ENCODE results near the gene PVR.

PVR gene

DNA sequence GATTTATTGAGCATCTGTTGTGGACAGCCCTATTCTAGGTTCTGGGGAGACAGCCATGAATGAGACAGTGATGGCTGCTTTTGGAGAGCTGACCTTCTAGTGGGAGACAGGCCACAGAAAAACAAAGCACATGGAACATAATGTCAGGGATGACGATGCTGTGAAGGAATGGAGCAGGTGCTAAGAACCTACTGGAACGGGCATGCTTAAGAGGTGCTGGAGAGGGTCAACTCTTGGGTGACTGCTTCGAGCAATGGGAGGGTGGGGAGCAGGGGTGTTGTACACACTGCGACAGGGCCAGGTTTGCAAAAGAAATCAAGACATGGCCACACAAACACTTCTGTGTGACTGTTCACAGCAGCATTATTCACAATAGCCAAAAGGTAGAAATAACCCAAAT lies 43.2 kb downstream of the PVR start:
- Histone ChIP-seq H3K79me2 (ENCODE audit: insufficient read depth, low read length) (no peaks in the 10 kb centered on the region), H3K4me1 (ENCODE audit: insufficient read depth, low read length) (no peaks in the 10 kb centered on the region), H3K9me3 (ENCODE audit: insufficient read depth, low read length, severe bottlenecking) (no peaks in the 10 kb centered on the region), H4K20me1 (ENCODE audit: insufficient read depth, low read length) (no peaks in the 10 kb centered on the region), H3K36me3 (ENCODE audit: insufficient read depth, low read length) (no peaks in the 10 kb centered on the region), H3K27me3 (ENCODE audit: insufficient read depth, low read length, poor library complexity) (no peaks in the 10 kb centered on the region), H3K4me3 (ENCODE audit: low read depth in 1 of 2, low read length in 2 of 2) (no peak overlapping the region), H3K4me2 (ENCODE audit: insufficient read depth, low read length) (no peak overlapping the region), H2AFZ (ENCODE audit: low read depth, low read length) (no peak overlapping the region), H3K9ac (ENCODE audit: low read depth, low read length) (no peak overlapping the region), H3K27ac (ENCODE audit: low read length) (no peak overlapping the region)
- ATAC-seq (ENCODE audit: insufficient read depth, low read depth) = no peak
- no peak for DNase-seq
- TF ChIP-seq, protein P1, sequence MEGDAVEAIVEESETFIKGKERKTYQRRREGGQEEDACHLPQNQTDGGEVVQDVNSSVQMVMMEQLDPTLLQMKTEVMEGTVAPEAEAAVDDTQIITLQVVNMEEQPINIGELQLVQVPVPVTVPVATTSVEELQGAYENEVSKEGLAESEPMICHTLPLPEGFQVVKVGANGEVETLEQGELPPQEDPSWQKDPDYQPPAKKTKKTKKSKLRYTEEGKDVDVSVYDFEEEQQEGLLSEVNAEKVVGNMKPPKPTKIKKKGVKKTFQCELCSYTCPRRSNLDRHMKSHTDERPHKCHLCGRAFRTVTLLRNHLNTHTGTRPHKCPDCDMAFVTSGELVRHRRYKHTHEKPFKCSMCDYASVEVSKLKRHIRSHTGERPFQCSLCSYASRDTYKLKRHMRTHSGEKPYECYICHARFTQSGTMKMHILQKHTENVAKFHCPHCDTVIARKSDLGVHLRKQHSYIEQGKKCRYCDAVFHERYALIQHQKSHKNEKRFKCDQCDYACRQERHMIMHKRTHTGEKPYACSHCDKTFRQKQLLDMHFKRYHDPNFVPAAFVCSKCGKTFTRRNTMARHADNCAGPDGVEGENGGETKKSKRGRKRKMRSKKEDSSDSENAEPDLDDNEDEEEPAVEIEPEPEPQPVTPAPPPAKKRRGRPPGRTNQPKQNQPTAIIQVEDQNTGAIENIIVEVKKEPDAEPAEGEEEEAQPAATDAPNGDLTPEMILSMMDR (IDR thresholded peaks at IDR 0.05; ENCODE audit: borderline replicate concordance, extremely low read depth, low read length, poor library complexity, severe bottlenecking) = no peak
- TF ChIP-seq EZH2 (IDR thresholded peaks at IDR 0.05; ENCODE audit: borderline replicate concordance, low read depth, low read length, severe bottlenecking) = no peak

DNA sequence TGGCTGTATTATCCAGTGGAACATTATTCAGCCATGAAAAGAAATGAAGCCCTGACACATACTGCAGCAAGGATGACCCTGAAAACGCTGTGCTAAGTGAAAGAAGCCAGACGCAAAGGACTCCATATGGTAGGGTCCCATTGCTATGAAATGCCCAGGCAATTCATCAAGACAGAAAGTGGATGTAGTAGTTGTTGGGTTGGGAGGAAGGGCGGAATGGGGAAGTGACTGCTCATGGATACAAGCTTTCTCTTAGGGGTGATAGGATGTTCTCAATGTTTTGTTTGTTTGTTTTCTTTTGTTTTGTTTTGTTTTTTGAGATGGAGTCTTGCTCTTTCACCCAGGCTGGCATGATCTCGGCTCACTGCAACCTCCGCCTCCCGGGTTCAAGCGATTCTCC lies 44.2 kb downstream of the PVR start:
- no peak for ATAC-seq (ENCODE audit: insufficient read depth, low read depth)

DNA sequence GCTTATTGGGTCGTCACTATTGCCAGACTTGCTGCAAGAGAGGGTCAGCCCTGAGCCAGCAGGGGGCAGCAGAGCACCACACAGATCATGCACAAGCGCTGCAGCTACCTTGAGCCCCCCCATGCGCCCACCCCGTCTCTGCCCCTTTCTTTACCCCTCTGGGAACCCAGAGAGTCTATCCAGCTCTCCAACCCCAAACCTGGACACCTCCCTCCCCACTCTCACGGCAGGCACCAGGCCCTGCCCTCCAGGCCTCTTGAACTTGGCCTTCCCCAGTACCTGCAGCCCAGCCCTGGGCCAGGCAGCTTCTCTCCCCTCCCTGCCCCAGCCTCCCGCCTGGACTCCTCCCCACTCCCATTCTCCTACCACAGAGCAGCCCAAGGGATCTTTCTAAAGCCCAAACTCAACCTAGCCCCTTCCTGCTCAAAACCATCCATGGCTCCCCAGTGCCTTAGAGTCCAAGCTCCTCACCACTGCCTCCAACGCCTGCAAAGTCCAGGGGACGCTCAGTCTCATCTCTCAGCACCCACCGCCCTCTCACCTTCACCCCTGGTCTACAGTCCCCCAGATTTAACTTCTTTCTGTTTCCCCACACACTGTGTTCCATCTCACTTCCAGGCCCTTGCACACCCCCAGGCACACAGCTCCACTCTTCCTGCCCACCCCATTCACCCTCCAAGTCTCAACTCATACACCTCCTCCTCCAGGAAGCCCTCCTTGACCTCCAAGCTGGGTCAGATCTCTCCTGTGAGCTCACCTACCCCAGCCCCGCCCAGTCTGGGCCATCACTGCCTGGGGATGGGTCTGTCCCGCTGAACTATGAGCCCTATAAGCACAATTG lies 45.8 kb downstream of the PVR start:
- no peaks in the 10 kb centered on the region for H3K9me3 ChIP-seq (ENCODE audit: insufficient read depth, low read length, severe bottlenecking)
- H3K4me3 ChIP-seq (ENCODE audit: low read depth in 1 of 2, low read length in 2 of 2) = no peak overlapping the region
- H3K79me2 ChIP-seq (ENCODE audit: insufficient read depth, low read length) = no peaks in the 10 kb centered on the region
- no peaks in the 10 kb centered on the region for H3K4me1 ChIP-seq (ENCODE audit: insufficient read depth, low read length)
- no peak overlapping the region for H3K4me2 ChIP-seq (ENCODE audit: insufficient read depth, low read length)
- no peak overlapping the region for H3K27ac ChIP-seq (ENCODE audit: low read length)
- no peak overlapping the region for H2AFZ ChIP-seq (ENCODE audit: low read depth, low read length)
- H3K27me3 ChIP-seq (ENCODE audit: insufficient read depth, low read length, poor library complexity) = no peaks in the 10 kb centered on the region
- peak; percentile 83 for ATAC-seq (ENCODE audit: insufficient read depth, low read depth)
- no peak overlapping the region for H3K9ac ChIP-seq (ENCODE audit: low read depth, low read length)
- no peak for TF ChIP-seq EZH2 (IDR thresholded peaks at IDR 0.05; ENCODE audit: borderline replicate concordance, low read depth, low read length, severe bottlenecking)
- TF ChIP-seq, protein P1 (IDR thresholded peaks at IDR 0.05; ENCODE audit: borderline replicate concordance, extremely low read depth, low read length, poor library complexity, severe bottlenecking) = peak; percentile 89
- peak; percentile 72 for DNase-seq
- H4K20me1 ChIP-seq (ENCODE audit: insufficient read depth, low read length) = no peaks in the 10 kb centered on the region
- H3K36me3 ChIP-seq (ENCODE audit: insufficient read depth, low read length) = no peaks in the 10 kb centered on the region

More for the DNA sequence above, 44.2 kb downstream of the PVR start:
- Histone ChIP-seq H3K79me2 (ENCODE audit: insufficient read depth, low read length) (no peaks in the 10 kb centered on the region), H3K36me3 (ENCODE audit: insufficient read depth, low read length) (no peaks in the 10 kb centered on the region), H3K4me3 (ENCODE audit: low read depth in 1 of 2, low read length in 2 of 2) (no peak overlapping the region), H3K27me3 (ENCODE audit: insufficient read depth, low read length, poor library complexity) (no peaks in the 10 kb centered on the region), H4K20me1 (ENCODE audit: insufficient read depth, low read length) (no peaks in the 10 kb centered on the region), H3K4me2 (ENCODE audit: insufficient read depth, low read length) (no peak overlapping the region), H3K9ac (ENCODE audit: low read depth, low read length) (no peak overlapping the region), H3K27ac (ENCODE audit: low read length) (no peak overlapping the region), H3K4me1 (ENCODE audit: insufficient read depth, low read length) (no peaks in the 10 kb centered on the region), H3K9me3 (ENCODE audit: insufficient read depth, low read length, severe bottlenecking) (no peaks in the 10 kb centered on the region), H2AFZ (ENCODE audit: low read depth, low read length) (no peak overlapping the region)
- no peak for DNase-seq
- TF ChIP-seq, protein P1 (IDR thresholded peaks at IDR 0.05; ENCODE audit: borderline replicate concordance, extremely low read depth, low read length, poor library complexity, severe bottlenecking) = no peak
- no peak for TF ChIP-seq EZH2 (IDR thresholded peaks at IDR 0.05; ENCODE audit: borderline replicate concordance, low read depth, low read length, severe bottlenecking)

Measured in DND-41 (cell line).